ENCODE measurements around the gene CARHSP1. TPM values are rescaled to one million over a fixed set of nuclear protein-coding genes. Genes with fewer than 3 reads are reported as not detected.
"Not testable (repeated sequence)": the region's sequence is repeated elsewhere in the genome, so short reads cannot be mapped to it uniquely, and the experiment has no call there.

Gene CARHSP1
- total RNA-seq, 1 experiment from 2014 or later, result 44.7 TPM

- DNase-seq (ENCODE audit: low read depth, low spot score), result no peak
- in situ Hi-C loops (cut with HindIII; ENCODE audit: low pct_unique_long_range_greater_than_20kb, low sequenced_read_pairs), result no loop called here
Observed at GRCh38 chr16:8848939-8849391, 19.8 kb downstream of the CARHSP1 start.

DNA sequence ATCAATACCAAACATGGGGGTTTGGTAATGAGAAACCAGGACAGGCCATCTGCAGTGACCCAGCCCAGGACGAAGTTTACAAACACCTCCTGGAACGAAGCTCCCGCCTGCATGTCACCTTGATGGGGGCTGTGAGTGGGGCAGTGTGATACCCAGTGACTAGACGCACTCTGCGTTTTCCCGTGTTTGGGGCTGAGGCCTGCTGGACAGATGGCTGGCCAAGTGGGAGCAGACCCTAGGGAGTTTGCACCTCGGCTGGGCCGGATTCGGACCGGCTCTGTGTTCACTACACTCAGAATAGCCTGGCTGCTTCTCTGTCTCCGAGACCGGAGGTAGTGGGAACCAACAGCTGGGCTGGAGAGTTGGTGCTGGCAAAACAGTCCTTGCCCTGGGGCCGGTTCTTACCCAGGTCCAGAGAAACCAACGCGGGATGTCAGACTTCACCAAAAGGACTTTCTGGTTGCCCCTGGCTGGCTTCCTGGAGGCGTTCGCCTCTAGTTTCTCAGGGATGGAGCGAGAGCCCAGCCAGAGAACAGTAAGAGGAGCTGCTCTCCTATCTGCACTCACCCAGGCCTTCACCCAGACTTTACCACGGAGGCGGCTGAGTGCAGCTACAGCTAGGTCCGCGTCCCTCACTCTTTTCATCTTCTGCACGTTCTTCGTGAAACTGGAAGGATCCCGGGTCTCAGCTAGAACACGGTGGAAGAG lies 20.4 kb downstream of the CARHSP1 start:
- DNase-seq (ENCODE audit: low read depth, low spot score), result no peak
- in situ Hi-C loops (cut with HindIII; ENCODE audit: low pct_unique_long_range_greater_than_20kb, low sequenced_read_pairs), result no loop called here

DNA sequence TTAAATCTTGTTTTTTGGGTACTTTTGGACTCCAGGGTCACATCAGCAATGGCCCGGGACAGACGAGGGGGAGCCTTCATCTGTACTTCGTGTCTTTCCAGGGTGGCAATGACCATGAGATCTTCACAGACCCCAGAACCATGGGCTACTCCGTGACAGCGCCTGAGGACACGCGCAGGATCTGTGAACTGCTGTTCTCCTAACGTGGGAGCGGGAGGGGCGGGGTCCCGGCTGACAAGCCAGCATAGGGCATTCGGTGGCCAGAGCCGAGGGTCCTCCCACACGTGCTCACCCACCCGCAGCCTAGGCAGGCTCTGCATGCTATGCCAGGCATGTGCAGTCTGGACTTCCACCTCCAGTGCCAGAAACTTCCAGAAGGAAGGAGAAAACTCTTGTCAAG lies 21.2 kb downstream of the CARHSP1 start:
- in situ Hi-C loops (cut with HindIII; ENCODE audit: low pct_unique_long_range_greater_than_20kb, low sequenced_read_pairs), result no loop called here
- DNase-seq (ENCODE audit: low read depth, low spot score), result no peak

DNA sequence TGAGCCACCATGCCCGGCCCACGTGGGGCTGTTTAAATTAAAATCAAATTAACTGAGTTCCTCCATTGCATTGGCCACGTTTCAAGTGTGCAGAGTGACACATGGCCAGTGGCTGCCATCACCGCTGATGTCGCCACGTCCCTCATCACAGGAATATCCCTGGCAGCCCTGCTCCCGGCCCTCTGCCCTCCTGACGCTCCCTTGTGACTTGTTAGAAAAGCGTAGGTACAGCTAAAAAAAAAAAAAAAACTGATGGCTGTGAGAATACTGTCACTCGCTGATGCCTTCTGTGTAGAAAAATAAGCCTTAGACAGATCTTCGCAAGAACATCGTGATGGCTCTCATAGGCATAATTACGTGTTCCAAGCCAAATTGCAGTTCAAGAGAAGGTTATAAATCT lies 21.7 kb downstream of the CARHSP1 start:
- no peak for DNase-seq (ENCODE audit: low read depth, low spot score)
- in situ Hi-C loops (cut with HindIII; ENCODE audit: low pct_unique_long_range_greater_than_20kb, low sequenced_read_pairs), result no loop called here

GRCh38 chr16:8846401-8846932 lies 22.3 kb downstream of the CARHSP1 start:
- in situ Hi-C loops (cut with HindIII; ENCODE audit: low pct_unique_long_range_greater_than_20kb, low sequenced_read_pairs), result no loop called here

DNA sequence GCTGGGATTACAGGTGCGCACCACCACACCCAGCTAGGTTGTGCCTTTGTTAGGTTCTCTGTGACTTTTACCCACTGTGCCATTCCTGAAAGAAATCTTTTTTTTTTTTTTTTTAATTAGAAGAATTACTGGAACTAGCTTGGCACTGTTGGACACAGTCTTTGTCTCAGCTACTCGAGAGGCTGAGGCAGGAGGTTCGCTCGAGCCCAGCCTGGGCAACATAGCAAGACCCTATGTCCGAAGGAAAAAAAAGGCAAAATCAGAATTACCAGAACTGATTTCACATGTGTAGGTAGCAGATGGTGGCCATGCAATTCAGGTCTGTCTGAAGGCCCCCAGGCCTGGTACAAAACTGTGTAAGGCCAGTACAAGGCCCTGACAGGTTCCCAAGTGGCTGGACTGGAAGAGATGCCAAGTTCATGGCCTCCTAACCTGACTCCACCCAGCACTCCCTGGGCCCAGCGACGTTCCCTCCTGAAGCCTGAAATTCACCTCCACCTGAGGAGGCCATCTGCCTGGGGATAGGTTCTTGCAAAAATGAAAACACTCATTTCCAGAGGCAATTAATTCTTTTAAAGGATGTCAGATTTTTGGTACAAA lies 23.0 kb downstream of the CARHSP1 start:
- in situ Hi-C loops (cut with HindIII; ENCODE audit: low pct_unique_long_range_greater_than_20kb, low sequenced_read_pairs), result no loop called here
- DNase-seq (ENCODE audit: low read depth, low spot score), result no peak

More at GRCh38 chr16:8846401-8846932, 22.3 kb downstream of the CARHSP1 start:
- DNase-seq (ENCODE audit: low read depth, low spot score), result no peak

GRCh38 chr16:8843296-8843695 lies 25.5 kb downstream of the CARHSP1 start:
- in situ Hi-C loops (cut with HindIII; ENCODE audit: low pct_unique_long_range_greater_than_20kb, low sequenced_read_pairs), result not testable (repeated sequence)

GRCh38 chr16:8842016-8842415 lies 26.8 kb downstream of the CARHSP1 start:
- DNase-seq (ENCODE audit: low read depth, low spot score); in situ Hi-C loops (cut with HindIII; ENCODE audit: low pct_unique_long_range_greater_than_20kb, low sequenced_read_pairs): not testable (repeated sequence)

More at GRCh38 chr16:8843296-8843695, 25.5 kb downstream of the CARHSP1 start:
- not testable (repeated sequence) for DNase-seq (ENCODE audit: low read depth, low spot score)

- DNase-seq (ENCODE audit: low read depth, low spot score); in situ Hi-C loops (cut with HindIII; ENCODE audit: low pct_unique_long_range_greater_than_20kb, low sequenced_read_pairs): not testable (repeated sequence)
Observed at GRCh38 chr16:8837594-8837993, 31.2 kb downstream of the CARHSP1 start.

GRCh38 chr16:8836797-8837196 lies 32.0 kb downstream of the CARHSP1 start:
- DNase-seq (ENCODE audit: low read depth, low spot score); in situ Hi-C loops (cut with HindIII; ENCODE audit: low pct_unique_long_range_greater_than_20kb, low sequenced_read_pairs): not testable (repeated sequence)

DNA sequence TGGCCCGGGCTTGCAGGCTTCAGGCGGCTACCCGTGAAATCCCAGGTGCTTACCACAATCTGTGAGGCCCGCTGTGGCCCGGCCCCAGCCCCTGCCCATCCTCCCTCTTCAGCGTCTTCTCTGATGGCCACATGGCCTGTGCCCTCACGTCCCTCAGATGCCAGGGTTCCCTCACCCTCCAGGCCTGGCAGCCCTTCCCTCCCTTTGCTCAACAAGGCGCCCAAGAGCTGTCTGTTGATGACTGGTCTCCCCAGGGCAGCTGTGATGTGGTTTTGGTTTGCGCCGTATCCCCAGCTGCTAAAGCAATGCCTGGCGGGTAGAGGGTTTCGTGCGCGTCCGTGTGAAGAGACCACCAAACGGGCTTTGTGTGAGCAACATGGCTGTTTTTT lies 36.1 kb downstream of the CARHSP1 start:
- in situ Hi-C loops (cut with HindIII; ENCODE audit: low pct_unique_long_range_greater_than_20kb, low sequenced_read_pairs), result no loop called here
- DNase-seq (ENCODE audit: low read depth, low spot score), result no peak

- DNase-seq (ENCODE audit: low read depth, low spot score), result no peak
- in situ Hi-C loops (cut with HindIII; ENCODE audit: low pct_unique_long_range_greater_than_20kb, low sequenced_read_pairs), result no loop called here
Observed at GRCh38 chr16:8831871-8832716, 36.7 kb downstream of the CARHSP1 start.

- in situ Hi-C loops (cut with HindIII; ENCODE audit: low pct_unique_long_range_greater_than_20kb, low sequenced_read_pairs), result no loop called here
- no peak for DNase-seq (ENCODE audit: low read depth, low spot score)
Observed at GRCh38 chr16:8831450-8831849, 37.4 kb downstream of the CARHSP1 start.

DNA sequence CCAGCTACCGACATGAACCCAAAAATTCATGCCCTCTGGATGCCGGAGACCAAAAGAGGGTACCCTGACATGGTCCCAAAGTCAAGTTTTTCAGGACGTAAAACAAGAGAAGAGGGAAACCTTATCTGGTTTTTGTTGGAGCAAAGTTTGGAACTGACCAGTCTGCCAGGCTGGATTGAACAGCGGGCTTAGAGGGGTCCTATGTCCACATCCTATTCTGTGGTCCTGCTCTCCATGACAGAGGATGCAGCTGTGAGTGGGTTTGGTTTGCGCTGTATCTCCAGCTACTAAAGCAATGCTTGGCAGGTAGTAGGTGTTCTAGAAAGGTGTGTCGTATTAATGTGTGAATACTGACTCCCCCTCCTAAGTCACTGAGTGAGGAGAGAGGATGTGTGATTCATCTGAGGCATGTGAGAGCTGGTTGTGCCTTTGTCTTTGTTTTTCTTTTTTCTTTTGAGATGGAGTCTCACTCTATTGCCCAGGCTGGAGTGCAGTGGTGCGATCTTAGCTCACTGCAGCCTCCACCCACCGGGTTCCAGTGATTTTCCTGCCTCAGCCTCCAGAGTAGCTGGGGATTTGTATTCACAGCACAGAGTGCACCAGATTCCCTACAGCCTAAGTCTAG lies 40.2 kb downstream of the CARHSP1 start:
- in situ Hi-C loops (cut with HindIII; ENCODE audit: low pct_unique_long_range_greater_than_20kb, low sequenced_read_pairs), result no loop called here
- DNase-seq (ENCODE audit: low read depth, low spot score), result no peak

- in situ Hi-C loops (cut with HindIII; ENCODE audit: low pct_unique_long_range_greater_than_20kb, low sequenced_read_pairs), result no loop called here
- no peak for DNase-seq (ENCODE audit: low read depth, low spot score)
Observed at GRCh38 chr16:8826278-8826879, 42.4 kb downstream of the CARHSP1 start.

- DNase-seq (ENCODE audit: low read depth, low spot score), result no peak
- in situ Hi-C loops (cut with HindIII; ENCODE audit: low pct_unique_long_range_greater_than_20kb, low sequenced_read_pairs), result no loop called here
Observed at GRCh38 chr16:8822403-8822802, 46.4 kb downstream of the CARHSP1 start.

DNA sequence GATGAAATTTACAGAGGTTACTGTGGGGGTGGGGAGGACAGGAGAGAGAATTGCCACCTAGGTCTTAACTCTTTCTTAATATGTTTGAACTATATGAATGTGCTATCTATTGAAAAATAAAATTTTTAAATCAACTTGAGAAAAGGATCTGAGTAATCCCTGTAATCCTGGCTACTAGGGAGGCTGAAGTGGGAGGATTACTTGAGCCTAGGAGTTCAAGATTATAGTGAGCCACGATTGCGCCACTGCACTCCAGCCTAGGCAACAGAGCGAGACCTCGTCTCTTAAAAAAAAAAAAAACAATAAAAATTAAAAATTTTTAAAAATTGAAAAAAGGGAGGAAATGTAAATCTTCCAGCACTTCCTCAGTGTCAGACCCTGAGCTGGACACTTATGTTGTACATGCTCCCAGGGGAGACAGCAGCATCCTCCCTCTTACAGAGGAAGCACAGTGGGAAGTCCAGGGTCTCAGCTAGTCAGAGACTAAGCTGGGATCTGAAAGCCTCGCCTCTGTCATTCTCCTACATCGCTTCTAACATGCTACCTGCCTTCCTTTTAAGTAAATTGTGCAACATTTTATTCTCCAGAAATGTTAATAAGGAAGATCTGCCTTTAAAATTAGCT lies 49.3 kb downstream of the CARHSP1 start:
- no peak for DNase-seq (ENCODE audit: low read depth, low spot score)
- in situ Hi-C loops (cut with HindIII; ENCODE audit: low pct_unique_long_range_greater_than_20kb, low sequenced_read_pairs), result no loop called here
